ENCODE measurements around the gene PGAM1. TPM values are rescaled to one million over a fixed set of nuclear protein-coding genes. Genes with fewer than 3 reads are reported as not detected.
"Not testable (repeated sequence)": the region's sequence is repeated elsewhere in the genome, so short reads cannot be mapped to it uniquely, and the experiment has no call there.

Gene PGAM1
- total RNA-seq, 2 donors from 2014 or later = 610 to 1,410 TPM

DNA sequence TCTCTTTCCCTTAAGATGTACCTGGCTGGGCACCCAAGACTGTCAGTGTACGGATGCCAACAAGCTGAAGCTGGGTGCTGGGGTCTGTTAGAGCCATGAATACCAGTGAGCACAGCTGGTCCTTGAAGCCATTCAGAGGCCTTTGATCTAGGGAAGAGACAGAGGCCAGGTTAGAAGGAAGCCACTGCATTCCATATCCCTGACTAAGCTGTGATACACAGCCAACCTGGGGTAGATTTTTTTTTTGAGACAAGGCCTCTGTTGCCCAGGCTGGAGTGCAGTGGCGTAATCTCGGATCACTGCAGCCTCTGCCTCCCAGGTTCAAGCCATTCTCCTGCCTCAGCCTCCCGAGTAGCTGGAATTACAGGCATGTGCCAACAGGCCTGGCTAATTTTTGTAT is 40.8 kb downstream of the PGAM1 start:
- H3K36me3 Mint-ChIP-seq = peaks cover 4 to 14% of the 10 kb centered on the region in 2 donors

DNA sequence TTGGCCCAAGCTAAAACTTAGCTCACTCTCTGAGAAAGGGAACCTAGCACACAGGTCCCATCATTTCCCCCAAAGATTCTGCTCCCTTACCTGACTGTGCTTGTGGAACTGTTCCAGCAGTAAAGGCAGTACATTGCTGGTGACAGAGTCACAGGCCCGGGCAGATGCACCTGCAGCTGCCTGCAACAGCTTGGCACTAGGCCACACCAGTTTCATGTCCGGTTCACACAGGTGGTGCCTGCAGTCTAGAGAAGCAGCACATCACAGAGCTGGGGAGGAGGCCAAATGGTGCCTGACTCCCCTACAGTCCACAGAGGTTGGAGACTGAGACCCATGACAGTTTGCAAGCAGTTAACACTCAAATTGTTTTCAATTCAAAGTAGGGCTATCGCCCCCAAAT is 42.2 kb downstream of the PGAM1 start:
- no peaks in the 10 kb centered on the region for H3K9me3 Mint-ChIP-seq
- ATAC-seq (no peak), DNase-seq (ENCODE audit: low spot score in 2 of 2) (no peak)
- peaks cover 4 to 9% of the 10 kb centered on the region in 2 donors for H3K36me3 Mint-ChIP-seq
- H3K27ac Mint-ChIP-seq = peak overlapping the region; percentile 29 to 60

More for the DNA sequence above, 40.8 kb downstream of the PGAM1 start:
- ATAC-seq (no peak), DNase-seq (ENCODE audit: low spot score in 2 of 2) (no peak)
- H3K9me3 Mint-ChIP-seq = no peaks in the 10 kb centered on the region
- H3K27ac Mint-ChIP-seq = peak overlapping the region; percentile 47 to 60

DNA sequence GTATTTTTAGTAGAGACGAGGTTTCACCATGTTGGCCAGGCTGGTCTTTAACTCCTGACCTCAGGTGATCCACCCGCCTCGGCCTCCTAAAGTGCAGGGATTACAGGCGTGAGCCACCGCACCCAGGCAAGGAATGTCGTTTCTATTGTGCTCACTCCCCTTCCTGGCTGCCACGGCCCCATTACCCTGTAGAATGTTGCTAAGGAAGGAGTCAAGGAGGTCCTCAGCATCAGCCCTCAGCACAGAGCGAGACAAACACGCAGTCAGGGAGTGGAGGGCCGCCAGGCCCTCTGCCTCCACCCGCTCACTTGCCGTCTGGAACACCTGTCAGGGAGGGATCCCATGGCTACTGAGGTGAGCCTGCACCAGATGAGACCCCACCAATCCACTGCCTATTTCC is 42.8 kb downstream of the PGAM1 start:
- ATAC-seq, H3K36me3 Mint-ChIP-seq: not testable (repeated sequence)

DNA sequence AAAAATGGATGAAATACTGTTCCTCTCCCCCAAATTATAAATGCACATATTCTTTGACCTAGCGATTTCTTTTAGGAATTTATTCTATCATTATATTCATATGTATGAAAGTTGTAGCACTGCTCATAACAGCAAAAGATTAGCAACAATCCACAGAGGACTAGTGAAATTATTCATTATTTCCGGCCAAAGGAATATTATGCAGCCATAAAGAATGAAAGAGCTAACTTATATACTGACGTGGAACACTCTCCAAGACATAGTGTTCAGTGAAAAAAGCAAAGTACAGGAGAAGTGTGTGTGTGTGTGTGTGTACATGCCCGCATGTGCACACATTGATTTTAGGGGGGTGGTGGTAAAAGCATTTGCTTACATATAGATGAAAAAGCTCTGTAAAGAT is 48.9 kb downstream of the PGAM1 start:
- Mint-ChIP-seq H3K9me3 (no peaks in the 10 kb centered on the region), H3K36me3 (peaks cover 4 to 35% of the 10 kb centered on the region in 2 donors), H3K27ac (no peak overlapping the region)
- no peak for ATAC-seq
- no peak for DNase-seq (ENCODE audit: low spot score in 2 of 2)

More for the DNA sequence above, 42.8 kb downstream of the PGAM1 start:
- DNase-seq (ENCODE audit: low spot score in 2 of 2); H3K9me3 Mint-ChIP-seq: not testable (repeated sequence)
- peak overlapping the region; percentile 60 to 81 for H3K27ac Mint-ChIP-seq

DNA sequence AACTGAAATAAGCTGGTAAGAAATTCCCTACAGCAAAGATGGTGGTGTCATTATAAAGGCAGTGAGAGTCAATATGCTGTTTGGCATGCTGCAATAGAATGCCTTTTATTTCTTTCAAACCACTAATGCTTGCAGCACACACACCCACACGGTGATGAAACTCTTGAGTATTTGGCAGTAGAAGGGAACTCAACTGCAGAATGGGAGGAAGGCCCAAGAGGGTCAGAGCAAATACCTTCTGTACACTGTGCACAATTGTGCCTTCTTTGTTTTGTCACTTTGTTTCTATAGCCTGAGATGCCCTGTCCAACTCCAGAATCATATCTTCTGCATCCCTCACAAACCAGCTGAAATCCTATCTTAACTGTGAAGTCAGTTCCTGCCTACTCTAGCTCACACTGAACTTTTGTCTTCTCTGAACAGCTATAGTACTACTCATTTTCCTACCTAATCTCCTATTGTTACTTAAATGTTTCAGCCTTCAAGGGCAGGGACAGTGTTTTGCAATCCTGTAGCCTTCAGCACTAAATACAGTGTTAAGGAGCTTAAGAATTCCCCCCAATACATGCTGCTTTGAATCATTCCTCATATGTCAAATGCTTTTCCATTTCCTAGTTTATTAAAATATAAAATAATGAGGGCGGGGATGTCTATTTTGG is 50.1 kb downstream of the PGAM1 start:
- Mint-ChIP-seq H3K27ac (peak overlapping the region in 1 of 2 donors; percentile 52), H3K36me3 (peaks cover 10 to 41% of the 10 kb centered on the region in 2 donors), H3K9me3 (no peaks in the 10 kb centered on the region)
- ATAC-seq = no peak
- no peak for DNase-seq (ENCODE audit: low spot score in 2 of 2)

DNA sequence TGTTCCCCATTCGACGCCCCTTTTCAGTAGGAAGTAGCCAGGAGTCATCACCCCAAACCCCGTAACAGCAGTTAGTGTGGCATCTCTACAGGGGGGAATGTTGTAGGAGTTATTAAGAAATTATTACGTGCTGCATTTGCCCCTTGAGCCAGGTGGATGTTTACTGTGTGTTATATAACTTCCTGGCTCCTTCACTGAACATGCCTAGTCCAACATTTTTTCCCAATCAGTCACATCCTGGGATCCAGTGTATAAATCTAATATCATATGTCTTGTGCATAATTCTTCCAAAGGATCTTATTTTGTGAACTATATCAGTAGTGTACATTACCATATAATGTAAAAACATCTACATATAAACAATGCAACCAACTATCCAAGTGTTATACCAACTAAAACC is 53.4 kb downstream of the PGAM1 start:
- ATAC-seq; DNase-seq (ENCODE audit: low spot score in 2 of 2); H3K9me3 Mint-ChIP-seq: not testable (repeated sequence)
- Mint-ChIP-seq H3K27ac (peak overlapping the region in 1 of 2 donors; percentile 36), H3K36me3 (peaks cover 6 to 32% of the 10 kb centered on the region in 2 donors)

DNA sequence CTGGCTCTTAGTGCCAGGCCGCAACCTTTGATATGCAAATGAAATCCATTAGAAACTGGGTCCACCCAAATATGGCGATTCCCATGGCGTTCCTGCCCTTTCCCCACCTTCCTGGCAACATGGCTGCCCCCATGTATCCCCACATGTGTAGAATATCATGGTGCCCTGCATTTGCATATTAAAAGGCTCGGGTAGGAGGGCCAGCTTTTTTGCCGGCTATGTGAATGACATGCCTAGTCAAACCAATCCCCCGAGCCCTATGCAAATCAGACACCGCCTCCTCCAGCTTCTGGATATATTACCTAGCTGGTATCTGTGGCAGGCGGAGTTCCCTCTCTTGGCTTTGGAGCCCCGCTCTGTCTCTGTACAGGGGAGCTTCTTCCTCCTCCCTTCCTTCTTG is 53.9 kb downstream of the PGAM1 start:
- peaks cover 6 to 29% of the 10 kb centered on the region in 2 donors for H3K36me3 Mint-ChIP-seq

DNA sequence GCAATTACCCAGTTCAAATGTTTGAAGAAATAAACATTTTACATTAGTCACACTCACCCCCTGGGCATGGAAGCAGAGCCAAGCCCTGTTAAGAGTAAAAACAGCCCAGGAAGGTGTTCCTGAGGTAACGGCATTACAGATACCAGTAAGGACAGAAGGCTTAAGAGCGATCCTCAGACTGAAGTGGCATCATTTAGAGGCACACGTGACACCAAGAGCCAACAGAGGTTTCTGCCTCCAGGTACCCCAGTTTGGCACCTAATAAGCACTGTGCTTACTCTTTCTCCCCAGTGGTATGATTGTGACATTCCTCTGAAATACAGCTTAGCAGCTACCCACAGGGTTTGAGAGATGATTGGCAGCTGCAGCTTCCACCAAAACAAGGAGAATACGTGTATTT is 55.1 kb downstream of the PGAM1 start:
- ATAC-seq (no peak), DNase-seq (ENCODE audit: low spot score in 2 of 2) (no peak)
- Mint-ChIP-seq H3K27ac (peak overlapping the region in 1 of 2 donors; percentile 11), H3K9me3 (no peaks in the 10 kb centered on the region), H3K36me3 (peaks cover 6 to 19% of the 10 kb centered on the region in 2 donors)

More for the DNA sequence above, 53.9 kb downstream of the PGAM1 start:
- Mint-ChIP-seq H3K27ac (peak overlapping the region in 1 of 2 donors; percentile 86), H3K9me3 (no peaks in the 10 kb centered on the region)
- DNase-seq (ENCODE audit: low spot score in 2 of 2) (no peak), ATAC-seq (no peak)

DNA sequence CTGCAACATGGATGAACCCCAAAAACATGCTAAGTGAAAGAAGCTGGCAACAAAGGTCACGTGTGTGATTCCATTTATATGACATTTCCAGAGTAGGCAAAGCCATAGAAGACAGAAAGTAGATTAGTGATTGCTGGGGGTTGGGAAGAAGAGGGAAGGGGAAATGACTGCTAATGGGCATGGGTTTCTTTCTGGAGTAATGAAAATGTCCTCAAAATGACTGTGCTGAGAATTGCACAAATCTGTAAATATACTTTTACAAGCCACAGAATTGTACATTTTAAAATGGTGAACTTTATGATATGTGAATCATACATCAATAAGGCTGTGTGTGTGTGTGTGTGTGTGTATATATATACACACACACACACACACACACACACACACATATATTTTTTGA is 56.4 kb downstream of the PGAM1 start:
- ATAC-seq (no peak), DNase-seq (ENCODE audit: low spot score in 2 of 2) (no peak)
- no peak overlapping the region for H3K27ac Mint-ChIP-seq
- H3K9me3 Mint-ChIP-seq = no peaks in the 10 kb centered on the region
- H3K36me3 Mint-ChIP-seq = peaks cover 6 to 8% of the 10 kb centered on the region in 2 donors

Other genes starting within 250 kb of the PGAM1 start
- gene SLIT1, start 240.2 kb upstream of the PGAM1 start, total RNA-seq = 1 to 10 TPM in 1 of 2 donors, under 1 TPM in 1; 0.99 to 1.4 TPM
- gene ARHGAP19, start 133.6 kb upstream of the PGAM1 start, total RNA-seq = 10 to 100 TPM; 45.4 to 79.5 TPM
- gene FRAT1, start 106.9 kb upstream of the PGAM1 start, total RNA-seq = 1 to 10 TPM; 2.7 to 4.0 TPM
- gene FRAT2, start 91.5 kb upstream of the PGAM1 start, total RNA-seq = 10 to 100 TPM in 1 of 2 donors, 1 to 10 TPM in 1; 6.9 to 12.5 TPM
- gene RRP12, start 24.9 kb upstream of the PGAM1 start, total RNA-seq = 10 to 100 TPM; 41.4 to 43.1 TPM
- gene EXOSC1, start 19.8 kb downstream of the PGAM1 start, total RNA-seq = 10 to 100 TPM; 41.3 to 58.0 TPM
- gene ZDHHC16, start 20.0 kb downstream of the PGAM1 start, total RNA-seq = 10 to 100 TPM; 25.4 to 45.0 TPM
- 100 to 1,000 TPM in 1 of 2 donors, 10 to 100 TPM in 1; 74.2 to 125 TPM for gene MMS19, start 72.2 kb downstream of the PGAM1 start, total RNA-seq
- gene UBTD1, start 72.7 kb downstream of the PGAM1 start, total RNA-seq = 1 to 10 TPM; 1.9 to 3.5 TPM
- under 1 TPM; 0.25 to 0.39 TPM for gene ANKRD2, start 146.6 kb downstream of the PGAM1 start, total RNA-seq
- gene HOGA1, start 158.2 kb downstream of the PGAM1 start, total RNA-seq = not detected
- gene C10orf62, start 163.5 kb downstream of the PGAM1 start, total RNA-seq = not detected
- gene MORN4, start 207.3 kb downstream of the PGAM1 start, total RNA-seq = 1 to 10 TPM; 1.1 to 6.0 TPM
- 10 to 100 TPM in 1 of 2 donors, 1 to 10 TPM in 1; 9.7 to 13.6 TPM for gene PI4K2A, start 214.5 kb downstream of the PGAM1 start, total RNA-seq

Data from activated naive CD4-positive, alpha-beta T cell treated with anti-CD3 and anti-CD28 coated beads, Interleukin-2, amount 50 U/mL, for 72 hours (primary cell).